Activated CD8-positive, alpha-beta T cell treated with anti-CD3 and anti-CD28 coated beads, Interleukin-2, amount 10 ng/mL, durations not matched to agents 7 days and 5 days (primary cell): ENCODE data around the gene SPIN1. TPM values are rescaled to one million over a fixed set of nuclear protein-coding genes. Genes with fewer than 3 reads are reported as not detected.

ENCODE experiments used
- ATAC-seq: fragments of 150-1000 bp; cut with Tn5 transposase; one replicate; pipeline ENCODE4 v1.10.0; 2021; ENCODE audit warnings: moderate library complexity
- CTCF ChIA-PET: fragments of 350-600 bp; sonication (Branson Sonifier 250); formaldehyde crosslinking; loops from one replicate; lab custom pipeline; 2021; ENCODE audit warnings: antibody characterized with exemption; lab: Charles Lee
- POLR2A ChIA-PET: fragments of 350-600 bp; sonication (Branson Sonifier 250); formaldehyde crosslinking; loops from one replicate; lab custom pipeline; 2021; ENCODE audit warnings: antibody characterized with exemption; lab: Charles Lee
- DNase-seq: peaks from one replicate; pipeline ENCODE4 v3.0.0-alpha.2; 2020
- H3K27ac Mint-ChIP-seq: one replicate; pipeline ENCODE4 v1.8.0; 2021; ENCODE audit warnings: mild to moderate bottlenecking, mixed read lengths
- H3K27me3 Mint-ChIP-seq: one replicate; pipeline ENCODE4 v1.8.0; 2021; ENCODE audit warnings: low read depth, mixed read lengths
- H3K36me3 Mint-ChIP-seq: one replicate; pipeline ENCODE4 v1.8.0; 2021; ENCODE audit warnings: low read depth, mixed read lengths
- H3K4me1 Mint-ChIP-seq: one replicate; pipeline ENCODE4 v1.8.0; 2021; ENCODE audit warnings: low read depth, mixed read lengths
- H3K4me3 Mint-ChIP-seq: one replicate; pipeline ENCODE4 v1.8.0; 2021; ENCODE audit warnings: mild to moderate bottlenecking, mixed read lengths
- H3K9me3 Mint-ChIP-seq: one replicate; pipeline ENCODE4 v1.8.0; 2022; ENCODE audit warnings: mixed read lengths; ENCODE audit not compliant: insufficient read depth
- total RNA-seq, 2 experiments: library from RNA; stranded (reverse); gene quantifications; one replicate each; pipeline ENCODE4 v1.2.3, GENCODE V29; 2021

Gene SPIN1
- total RNA-seq, 2 experiments from 2014 or later = 50.5 to 54.4 TPM

GRCh38 chr9:88418715-88419540 is 30.7 kb downstream of the SPIN1 start:
- peaks cover 37% of the 10 kb centered on the region for H3K9me3 Mint-ChIP-seq
- peak overlapping the region; percentile 44 for H3K27ac Mint-ChIP-seq
- POLR2A ChIA-PET = no interaction called here
- peaks cover 74% of the 10 kb centered on the region for H3K36me3 Mint-ChIP-seq
- DNase-seq (peak; percentile 23), ATAC-seq (no peak)
- CTCF ChIA-PET = no interaction called here
- no peak overlapping the region for H3K4me3 Mint-ChIP-seq
- no peaks in the 10 kb centered on the region for H3K27me3 Mint-ChIP-seq
- H3K4me1 Mint-ChIP-seq = peaks cover 18% of the 10 kb centered on the region

GRCh38 chr9:88420227-88420626 is 32.0 kb downstream of the SPIN1 start:
- Mint-ChIP-seq H3K27me3 (no peaks in the 10 kb centered on the region), H3K36me3 (peaks cover 64% of the 10 kb centered on the region), H3K27ac (no peak overlapping the region), H3K4me1 (peaks cover 18% of the 10 kb centered on the region), H3K4me3 (no peak overlapping the region), H3K9me3 (peaks cover 32% of the 10 kb centered on the region)
- ATAC-seq = no peak
- DNase-seq = no peak
- ChIA-PET POLR2A (no interaction called here), CTCF (no interaction called here)

GRCh38 chr9:88421348-88421747 is 33.1 kb downstream of the SPIN1 start:
- peaks cover 20% of the 10 kb centered on the region for H3K4me1 Mint-ChIP-seq
- no peaks in the 10 kb centered on the region for H3K27me3 Mint-ChIP-seq
- H3K4me3 Mint-ChIP-seq = no peak overlapping the region
- ChIA-PET CTCF (interaction anchor here (0.7 kb wide), 1 partner anchor 255 kb away, joined by 3 read pairs; no protein-coding TSS in a partner anchor), POLR2A (no interaction called here)
- peaks cover 63% of the 10 kb centered on the region for H3K36me3 Mint-ChIP-seq
- ATAC-seq (no peak), DNase-seq (no peak)
- no peak overlapping the region for H3K27ac Mint-ChIP-seq
- peaks cover 28% of the 10 kb centered on the region for H3K9me3 Mint-ChIP-seq

DNA sequence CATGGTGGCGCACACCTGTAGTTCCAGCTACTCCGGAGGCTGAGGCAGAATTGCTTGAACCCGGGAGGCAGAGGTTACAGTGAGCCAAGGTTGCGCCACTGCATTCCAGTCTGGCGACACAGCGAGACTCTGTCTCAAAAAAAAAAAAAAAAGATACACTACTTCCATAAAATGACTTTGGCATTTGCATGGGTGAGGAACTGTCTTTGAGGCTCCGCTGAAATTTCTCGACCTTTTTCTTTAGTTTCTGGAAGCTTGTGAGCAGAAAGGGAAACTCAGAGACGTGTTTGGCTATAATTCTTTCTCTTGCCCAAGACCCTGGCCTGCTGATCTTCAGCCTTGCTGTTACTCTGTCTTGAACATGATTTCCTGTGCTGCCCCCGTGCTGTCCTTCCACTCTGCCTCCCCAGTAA is 37.3 kb downstream of the SPIN1 start:
- Mint-ChIP-seq H3K27ac (no peak overlapping the region), H3K36me3 (peaks cover 33% of the 10 kb centered on the region), H3K27me3 (no peaks in the 10 kb centered on the region), H3K4me3 (no peak overlapping the region), H3K4me1 (peaks cover 2% of the 10 kb centered on the region), H3K9me3 (peaks cover 4% of the 10 kb centered on the region)
- POLR2A ChIA-PET = no interaction called here
- ATAC-seq (no peak), DNase-seq (no peak)
- CTCF ChIA-PET = interaction anchor here (0.9 kb wide), 1 partner anchor 9 kb away, joined by 4 read pairs; no protein-coding TSS in a partner anchor

GRCh38 chr9:88426651-88427050 is 38.4 kb downstream of the SPIN1 start:
- ChIA-PET CTCF (no interaction called here), POLR2A (no interaction called here)
- no peak for ATAC-seq
- Mint-ChIP-seq H3K36me3 (peaks cover 28% of the 10 kb centered on the region), H3K9me3 (no peaks in the 10 kb centered on the region), H3K27ac (no peak overlapping the region), H3K4me1 (peaks cover 2% of the 10 kb centered on the region), H3K4me3 (no peak overlapping the region), H3K27me3 (no peaks in the 10 kb centered on the region)
- no peak for DNase-seq

DNA sequence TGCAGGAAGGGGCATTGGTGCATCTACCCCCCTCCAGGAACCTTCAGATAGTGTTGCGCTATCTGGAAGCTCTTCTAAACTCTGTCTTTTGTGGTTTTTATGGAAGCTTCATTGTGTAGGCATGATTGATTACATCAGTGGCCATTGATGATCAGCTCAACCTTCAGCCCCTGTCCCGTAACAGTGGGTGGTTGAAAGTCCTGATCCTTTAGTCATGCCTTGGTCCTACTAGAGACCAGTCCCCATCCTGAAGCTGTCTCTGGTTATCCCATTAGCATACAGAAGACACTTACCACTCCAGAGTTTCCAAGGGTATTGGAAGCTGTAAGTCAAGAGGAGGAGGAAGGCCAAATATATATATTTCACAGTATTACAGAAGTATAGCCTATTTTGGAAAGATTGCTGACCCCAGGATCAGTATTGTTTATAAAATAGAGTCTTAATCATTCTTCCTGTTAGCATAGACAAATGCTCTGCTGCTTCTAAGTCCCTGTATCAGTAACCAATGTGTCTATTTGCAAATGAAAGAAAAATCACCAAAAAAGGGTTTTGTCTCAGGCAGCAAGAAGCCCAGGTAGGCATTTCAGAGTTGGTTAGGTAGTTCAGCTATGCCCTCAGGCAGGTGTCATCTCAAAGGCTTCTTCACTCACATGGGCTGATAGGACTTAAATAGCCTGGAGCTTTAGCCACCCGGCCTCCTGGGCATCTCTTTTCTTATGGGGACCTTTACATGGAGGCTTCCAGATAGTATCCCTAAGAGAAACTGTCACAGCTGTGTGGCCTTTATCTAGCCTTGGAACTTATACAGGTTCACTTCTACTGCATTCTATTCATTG is 41.6 kb downstream of the SPIN1 start:
- Mint-ChIP-seq H3K36me3 (peaks cover 42% of the 10 kb centered on the region), H3K27ac (no peak overlapping the region), H3K4me3 (no peak overlapping the region), H3K4me1 (peaks cover 21% of the 10 kb centered on the region), H3K9me3 (no peaks in the 10 kb centered on the region), H3K27me3 (no peaks in the 10 kb centered on the region)
- POLR2A ChIA-PET = interaction anchor here (0.6 kb wide), 1 partner anchor 108 kb away, joined by 3 read pairs; no protein-coding TSS in a partner anchor
- DNase-seq = no peak
- CTCF ChIA-PET = no interaction called here
- no peak for ATAC-seq

- Mint-ChIP-seq H3K27me3 (no peaks in the 10 kb centered on the region), H3K36me3 (peaks cover 60% of the 10 kb centered on the region), H3K9me3 (no peaks in the 10 kb centered on the region), H3K4me3 (peak overlapping the region; percentile 27), H3K27ac (peak overlapping the region; percentile 80), H3K4me1 (peaks cover 44% of the 10 kb centered on the region)
- ChIA-PET POLR2A (no interaction called here), CTCF (interaction anchor here (1.6 kb wide), 1 partner anchor 8 kb away, joined by 4 read pairs; no protein-coding TSS in a partner anchor)
- ATAC-seq (peak; percentile 89), DNase-seq (no peak)
Measured at GRCh38 chr9:88433583-88434255, 45.5 kb downstream of the SPIN1 start.

DNA sequence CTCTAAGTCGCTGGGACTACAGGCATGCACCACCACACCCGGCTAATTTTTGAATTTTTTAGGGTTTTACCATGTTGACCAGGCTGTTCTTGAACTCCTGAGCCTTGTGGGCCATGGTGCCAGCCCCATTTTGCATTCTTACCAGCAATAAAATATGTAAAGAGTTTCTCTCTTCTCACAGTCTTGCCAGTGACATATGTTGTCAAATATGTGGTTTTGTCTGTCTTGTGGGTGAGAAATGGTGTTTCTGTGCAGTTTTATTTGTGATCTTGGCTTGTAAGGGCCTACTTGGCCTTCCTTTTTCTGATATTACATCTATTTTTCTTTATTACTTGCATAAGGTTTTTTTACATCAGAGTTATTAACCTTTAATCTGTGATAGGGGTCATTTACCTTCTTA is 47.1 kb downstream of the SPIN1 start:
- H3K4me3 Mint-ChIP-seq = peak overlapping the region; percentile 18
- H3K9me3 Mint-ChIP-seq = no peaks in the 10 kb centered on the region
- peaks cover 50% of the 10 kb centered on the region for H3K4me1 Mint-ChIP-seq

DNA sequence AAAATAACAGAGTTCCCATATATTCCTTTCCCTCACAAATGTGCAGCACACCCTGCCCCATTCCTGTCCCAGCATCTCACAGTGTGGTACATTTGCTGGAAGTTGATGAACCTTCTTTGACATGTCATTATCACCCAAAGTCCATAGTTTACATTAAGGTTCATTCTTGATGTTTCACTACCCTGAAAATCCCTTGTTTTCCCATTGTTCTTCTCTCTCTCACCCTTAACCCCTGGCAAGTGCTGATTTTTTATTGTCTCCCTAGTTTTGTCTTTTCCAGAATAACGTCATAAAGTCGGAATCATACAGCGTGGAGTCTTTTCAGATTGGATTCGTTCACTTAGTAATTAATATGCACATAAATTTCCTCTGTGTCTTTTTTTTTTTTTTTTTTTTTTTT is 48.1 kb downstream of the SPIN1 start:
- peaks cover 50% of the 10 kb centered on the region for H3K4me1 Mint-ChIP-seq
- CTCF ChIA-PET = no interaction called here
- H3K27ac Mint-ChIP-seq = no peak overlapping the region
- no peak for ATAC-seq
- H3K27me3 Mint-ChIP-seq = no peaks in the 10 kb centered on the region
- no peaks in the 10 kb centered on the region for H3K9me3 Mint-ChIP-seq
- peaks cover 63% of the 10 kb centered on the region for H3K36me3 Mint-ChIP-seq
- POLR2A ChIA-PET = no interaction called here
- no peak overlapping the region for H3K4me3 Mint-ChIP-seq
- DNase-seq = no peak

More for the DNA sequence above, 47.1 kb downstream of the SPIN1 start:
- Mint-ChIP-seq H3K27me3 (no peaks in the 10 kb centered on the region), H3K36me3 (peaks cover 59% of the 10 kb centered on the region), H3K27ac (peak overlapping the region; percentile 55)
- no peak for DNase-seq
- ATAC-seq = peak; percentile 20
- ChIA-PET CTCF (interaction anchor here (1.6 kb wide), 1 partner anchor 9 kb away, joined by 4 read pairs; no protein-coding TSS in a partner anchor), POLR2A (no interaction called here)

- H3K4me3 Mint-ChIP-seq = no peak overlapping the region
- peaks cover 60% of the 10 kb centered on the region for H3K36me3 Mint-ChIP-seq
- DNase-seq (no peak), ATAC-seq (no peak)
- CTCF ChIA-PET = interaction anchor here (1.0 kb wide), 1 partner anchor 38 kb away, joined by 3 read pairs; no protein-coding TSS in a partner anchor
- POLR2A ChIA-PET = interaction anchor here (0.6 kb wide), 1 partner anchor 37 kb away, joined by 3 read pairs; no protein-coding TSS in a partner anchor
- H3K9me3 Mint-ChIP-seq = no peaks in the 10 kb centered on the region
- peaks cover 57% of the 10 kb centered on the region for H3K4me1 Mint-ChIP-seq
- no peak overlapping the region for H3K27ac Mint-ChIP-seq
- no peaks in the 10 kb centered on the region for H3K27me3 Mint-ChIP-seq
Measured at GRCh38 chr9:88437210-88438146, 49.2 kb downstream of the SPIN1 start.
